GM10266 (cell line): Measurements from ENCODE around the gene HMCN2.

ENCODE experiments used
- DNase-seq: peaks from one replicate; pipeline ENCODE4 v3.0.0; 2012; ENCODE audit errors: extremely low spot score
- CTCF ChIP-seq: IDR thresholded peaks from 2 replicates; pipeline ENCODE4 v1.5.1; 2012; ENCODE audit warnings: mild to moderate bottlenecking, low read depth; ENCODE audit not compliant: control insufficient read depth, insufficient read depth; ENCODE audit errors: missing control alignments

Gene HMCN2

DNA sequence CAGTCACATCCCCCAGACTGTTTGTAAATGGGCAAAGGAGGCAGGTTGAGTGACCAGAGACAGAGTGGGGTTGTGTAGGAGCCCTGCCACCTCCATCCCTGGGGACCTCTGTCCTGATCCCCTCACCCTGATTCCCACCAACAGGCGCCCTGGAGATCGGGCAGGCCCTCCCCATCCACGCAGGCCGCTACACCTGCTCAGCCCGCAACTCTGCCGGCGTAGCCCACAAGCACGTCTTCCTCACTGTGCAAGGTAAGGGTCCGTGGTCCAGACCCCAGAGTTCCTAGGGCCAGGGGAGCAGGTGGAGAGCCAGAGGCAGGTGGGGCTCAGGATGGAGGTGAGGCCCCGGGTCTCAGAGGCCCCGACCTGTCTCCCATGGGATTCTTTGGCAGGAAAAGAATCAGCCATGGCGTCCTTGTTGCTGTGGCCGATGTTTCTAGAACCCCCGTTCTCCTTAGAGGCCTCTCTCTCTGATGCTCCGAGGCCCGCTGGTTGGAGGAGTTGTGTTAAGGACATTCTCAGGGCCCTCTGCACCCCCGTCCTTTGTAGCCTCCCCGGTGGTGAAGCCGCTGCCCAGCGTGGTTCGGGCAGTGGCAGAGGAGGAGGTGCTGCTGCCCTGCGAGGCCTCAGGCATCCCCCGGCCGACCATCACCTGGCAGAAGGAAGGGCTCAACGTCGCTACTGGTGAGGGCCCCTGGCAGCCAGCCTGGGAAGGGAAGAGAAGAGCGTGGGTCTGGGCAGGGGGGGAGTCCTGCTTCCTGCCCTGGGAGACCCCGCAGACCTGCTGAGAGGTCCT, 137.3 kb downstream of the HMCN2 start:
- TF ChIP-seq CTCF, result no peak
- no peak for DNase-seq

DNA sequence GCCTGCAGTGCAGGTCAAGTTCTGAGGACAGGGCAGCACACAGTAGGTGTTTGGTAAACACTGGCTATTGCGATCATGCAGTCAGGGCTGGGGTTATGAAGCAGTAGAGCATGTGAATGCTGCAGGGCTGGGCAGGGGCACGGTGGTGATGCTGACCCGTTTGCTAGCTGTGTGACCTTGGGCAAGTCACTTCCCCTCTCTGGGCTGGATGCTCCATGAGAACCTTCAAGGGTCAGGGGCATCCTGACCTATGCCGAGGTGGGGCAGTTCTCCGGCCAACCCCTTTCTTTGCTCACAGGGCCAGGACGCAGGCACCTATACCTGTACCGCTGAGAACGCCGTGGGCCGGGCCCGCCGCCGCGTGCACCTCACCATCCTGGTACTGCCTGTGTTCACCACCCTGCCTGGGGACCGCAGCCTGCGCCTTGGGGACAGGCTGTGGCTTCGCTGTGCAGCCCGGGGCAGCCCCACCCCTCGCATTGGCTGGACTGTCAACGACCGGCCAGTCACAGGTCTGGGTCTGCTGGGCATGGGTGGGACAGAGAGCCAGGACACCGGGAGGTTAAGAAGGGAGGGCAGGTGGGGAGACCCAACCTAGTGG, 140.2 kb downstream of the HMCN2 start:
- TF ChIP-seq CTCF, result no peak
- DNase-seq, result no peak

DNA sequence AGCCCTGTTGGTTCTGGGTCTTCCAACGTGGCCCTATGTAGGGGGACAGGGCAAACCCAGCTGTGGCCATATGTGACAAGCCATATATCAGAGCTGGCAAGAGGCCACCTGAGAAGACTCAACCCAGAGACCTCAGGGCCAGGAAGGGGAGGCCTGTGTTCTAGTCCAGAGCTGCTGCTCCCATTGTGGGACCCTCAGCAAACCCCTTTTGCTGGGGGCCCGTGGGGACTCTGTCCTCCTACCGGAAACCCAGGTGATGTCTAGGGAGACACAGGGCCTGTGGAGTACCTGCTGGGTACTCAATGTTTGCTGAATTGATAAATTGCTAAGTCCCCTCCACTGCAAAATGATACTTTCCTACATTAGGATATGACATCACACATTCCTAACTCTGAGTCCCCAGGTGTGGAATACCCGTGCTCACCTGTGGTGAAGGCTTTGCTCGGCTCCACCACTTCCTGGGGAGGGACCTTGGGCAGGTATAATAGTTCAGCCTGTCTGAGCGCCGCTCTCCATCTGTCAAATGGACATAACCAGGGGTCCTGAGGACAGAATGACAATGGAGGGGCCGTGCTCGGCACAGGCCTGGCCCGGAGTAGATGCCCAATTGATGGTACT, 140.8 kb downstream of the HMCN2 start:
- DNase-seq, result no peak
- no peak for TF ChIP-seq CTCF

DNA sequence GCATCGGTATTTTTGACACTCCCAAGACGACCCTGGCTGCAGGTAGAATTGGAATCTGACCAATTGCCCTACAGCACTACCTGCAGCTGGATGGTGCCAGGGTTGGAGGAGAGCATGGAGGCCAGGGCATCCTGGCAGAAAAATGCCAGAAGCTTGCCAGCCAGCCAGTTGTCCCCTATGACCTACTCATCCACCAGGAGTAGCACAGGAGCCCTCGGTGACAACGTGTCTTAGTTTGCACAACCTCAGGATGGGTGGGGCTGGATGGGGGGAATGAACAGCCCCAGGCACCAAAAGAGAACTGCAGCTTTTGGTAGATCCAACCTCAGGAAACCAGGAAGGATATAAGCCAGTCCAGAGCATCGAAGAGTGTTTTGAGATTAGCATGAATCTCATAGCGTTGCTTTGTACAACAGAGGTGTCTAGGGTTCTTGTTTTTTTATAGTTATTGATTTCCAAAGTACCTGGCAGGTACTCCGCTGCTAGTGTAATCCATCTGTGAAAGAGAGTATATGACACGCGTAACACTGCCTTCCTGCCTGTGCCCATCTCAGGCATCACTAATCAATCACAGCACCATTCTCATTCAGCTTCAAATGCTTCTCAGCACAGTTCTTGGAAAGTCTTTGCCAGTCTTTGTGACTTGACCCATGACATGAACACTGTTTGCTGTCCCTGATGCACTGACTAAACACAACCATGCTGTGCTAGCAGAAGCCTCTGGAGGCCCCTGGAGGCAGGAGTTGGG, 142.5 kb downstream of the HMCN2 start:
- no peak for DNase-seq
- TF ChIP-seq CTCF, result no peak

GRCh38 chr9:130408669-130409068, 143.1 kb downstream of the HMCN2 start:
- no peak for DNase-seq

GRCh38 chr9:130409246-130409645, 143.7 kb downstream of the HMCN2 start:
- no peak for DNase-seq
- no peak for TF ChIP-seq CTCF

More at GRCh38 chr9:130408669-130409068, 143.1 kb downstream of the HMCN2 start:
- TF ChIP-seq CTCF, result no peak

- no peak for TF ChIP-seq CTCF
- DNase-seq, result no peak
These were observed 144.9 kb downstream of the HMCN2 start for GRCh38 chr9:130410443-130410842.
